Sigmoid colon (tissue), 7 donors: Measurements from ENCODE around the gene CSNK1D. TPM values are rescaled to one million over a fixed set of nuclear protein-coding genes. Genes with fewer than 3 reads are reported as not detected.

Experiments used
- DNase-seq: peaks from one replicate; pipeline ENCODE4 v3.0.0-alpha.2; 2019
- H3K27ac ChIP-seq, 4 donors: fragments of 200-600 bp; sonication (generic); one replicate each; pipeline ENCODE4 v1.5.1; 2016 to 2019; ENCODE audit warnings: mild to moderate bottlenecking in 1 of 4
- H3K27me3 ChIP-seq, 3 donors: fragments of 200-600 bp; sonication (generic); one replicate each; pipeline ENCODE4 v1.5.1; 2019; ENCODE audit warnings: mild to moderate bottlenecking in 1 of 3
- H3K36me3 ChIP-seq, 4 donors: fragments of 200-600 bp; sonication (generic); one replicate each; pipeline ENCODE4 v1.5.1; 2016 to 2019
- H3K4me1 ChIP-seq, 4 donors: fragments of 200-600 bp; sonication (generic); one replicate each; pipeline ENCODE4 v1.5.1; 2017 to 2019
- H3K4me3 ChIP-seq, 4 donors: fragments of 200-600 bp; sonication (generic); one replicate each; pipeline ENCODE4 v1.5.1; 2017 to 2019; ENCODE audit warnings: mild to moderate bottlenecking in 2 of 4, moderate library complexity in 1 of 4
- H3K9me3 ChIP-seq, 4 donors: fragments of 200-600 bp in 3 of 4; sonication (generic) in 3 of 4; one replicate each; pipeline versions ENCODE4 v1.5.1 to v1.6.1; 2013 to 2019
- CTCF ChIP-seq, 4 experiments: fragments of 450-650 bp in 3 of 4; fragments of 200-600 bp in 1 of 4; IDR thresholded peaks; one replicate each; pipeline ENCODE4 v1.5.1; 2016 to 2019; ENCODE audit warnings: antibody characterized with exemption in 4 of 4, mild to moderate bottlenecking in 3 of 4, moderate library complexity in 2 of 4
- EP300 ChIP-seq, 4 donors: sonication (generic); formaldehyde crosslinking; IDR thresholded peaks; one replicate each; pipeline ENCODE4 v1.6.1; 2017; ENCODE audit warnings: antibody characterized with exemption in 4 of 4
- POLR2A ChIP-seq, 2 donors: fragments of 450-650 bp; IDR thresholded peaks; one replicate each; pipeline ENCODE4 v1.6.1; 2016; ENCODE audit warnings: antibody characterized with exemption in 2 of 2, mild to moderate bottlenecking in 2 of 2, moderate library complexity in 2 of 2
- POLR2AphosphoS5 ChIP-seq, 4 donors: sonication (generic); formaldehyde crosslinking; IDR thresholded peaks; one replicate each; pipeline ENCODE4 v1.6.1; 2017; ENCODE audit warnings: antibody characterized with exemption in 4 of 4
- WGBS, 2 donors: extraction: QIAGEN DNeasy Blood & Tissue Kit; methylation state at CpG; one replicate each; pipeline ENCODE4 v1.1.7; 2013; 5-methylcytosine and 5-hydroxymethylcytosine counted together
- intact Hi-C: fragments of 100-400 bp; cut with DNase I; formaldehyde crosslinking; loops from one replicate; pipeline ENCODE4 v1.15.1; 2023
- polyA plus RNA-seq, 3 donors: library from polyadenylated mRNA; stranded (reverse); fragments of 200-250 nt; gene quantifications; one replicate each; pipeline ENCODE4 v1.2.3, GENCODE V29; 2013
- total RNA-seq, 4 donors: library from RNA; depleted of rRNA; stranded (reverse); fragments of >200 nt; gene quantifications; one replicate each; pipeline ENCODE4 v1.1.0, GENCODE V29; 2016
- donor health status: healthy with polysubstance abuse.
- donor health status: Bipolar disorder and iron deficiency.
- donor health status: healthy.

CSNK1D gene
- total and polyA plus RNA-seq, 7 donors, result 45.1 to 142 (median 55.9) TPM

- DNase-seq, result peak; percentile 69
- intact Hi-C loops, result no loop called here
- Histone ChIP-seq H3K27ac (peak overlapping the region in 3 of 4 donors; percentile 86 to 90 (median 86)), H3K4me3 (no peak overlapping the region), H3K27me3 (no peaks in the 10 kb centered on the region), H3K36me3 (peaks cover 30 to 68% (median 40%) of the 10 kb centered on the region in 4 donors), H3K9me3 (no peaks in the 10 kb centered on the region), H3K4me1 (peaks cover 0 to 88% (median 81%) of the 10 kb centered on the region in 4 donors)
- whole genome bisulfite sequencing, 2 donors, result 77 to 86% methylated on average over 39 of the region's 39 CpGs
- TF ChIP-seq CTCF (IDR thresholded peaks at IDR 0.05), result peak; percentile 44 to 66 (median 56)
- no peak for TF ChIP-seq POLR2A (IDR thresholded peaks at IDR 0.05)
- TF ChIP-seq POLR2AphosphoS5 (IDR thresholded peaks at IDR 0.05), result no peak
- TF ChIP-seq EP300 (IDR thresholded peaks at IDR 0.05), result no peak
Observed at GRCh38 chr17:82244413-82245133, 28.9 kb downstream of the CSNK1D start.

DNA sequence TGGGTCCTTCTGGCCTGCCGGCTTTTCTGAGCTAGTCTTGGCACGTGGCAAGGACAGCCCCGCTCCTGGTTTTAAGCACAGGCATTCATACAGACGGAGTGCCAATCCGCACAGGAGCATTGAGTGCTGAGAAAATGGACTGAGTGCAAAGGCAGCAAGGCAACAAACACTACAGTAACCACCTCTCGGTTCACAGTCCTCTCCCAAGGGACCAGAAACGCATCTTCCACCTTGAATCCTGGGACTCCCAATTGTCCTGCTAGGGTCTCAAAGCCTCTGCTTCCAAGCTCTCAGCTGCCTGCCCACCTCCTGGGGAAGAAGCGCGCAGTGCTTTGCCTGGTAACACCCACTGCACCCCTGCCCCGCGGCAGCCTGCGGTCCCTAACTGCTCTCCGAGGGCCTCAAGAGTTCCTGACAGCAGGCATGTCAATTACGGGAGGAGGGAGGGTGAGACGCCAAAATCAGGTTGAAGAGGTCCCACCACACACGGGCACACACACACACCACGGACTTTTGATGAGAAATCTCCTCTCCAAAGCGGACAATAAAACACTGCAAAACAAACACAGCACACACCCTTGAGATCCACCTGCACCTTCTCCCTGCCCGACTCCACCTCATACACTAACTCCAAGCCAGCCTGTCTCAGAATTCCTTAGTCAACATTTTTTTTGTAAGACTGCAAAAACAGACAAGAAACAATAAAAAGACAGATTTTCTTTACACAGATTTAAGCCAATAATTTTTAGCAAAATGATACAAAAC is 29.7 kb downstream of the CSNK1D start:
- peaks cover 23 to 68% (median 34%) of the 10 kb centered on the region in 4 donors for H3K36me3 ChIP-seq
- H3K27me3 ChIP-seq, result no peaks in the 10 kb centered on the region
- peaks cover 0 to 95% (median 89%) of the 10 kb centered on the region in 4 donors for H3K4me1 ChIP-seq
- H3K4me3 ChIP-seq, result no peak overlapping the region
- peak overlapping the region; percentile 81 to 90 (median 86) for H3K27ac ChIP-seq
- intact Hi-C loops, result no loop called here
- TF ChIP-seq POLR2AphosphoS5 (IDR thresholded peaks at IDR 0.05) (no peak), CTCF (IDR thresholded peaks at IDR 0.05) (no peak), POLR2A (IDR thresholded peaks at IDR 0.05) (no peak), EP300 (IDR thresholded peaks at IDR 0.05) (no peak)
- no peaks in the 10 kb centered on the region for H3K9me3 ChIP-seq
- 63 to 88% methylated on average over 19 of the region's 19 CpGs for WGBS, 2 donors
- DNase-seq, result peak; percentile 53

- peaks cover 16 to 62% (median 26%) of the 10 kb centered on the region in 4 donors for H3K36me3 ChIP-seq
- H3K27me3 ChIP-seq, result no peaks in the 10 kb centered on the region
- peak; percentile 95 for DNase-seq
- 72 to 78% methylated on average over 29 of the region's 29 CpGs for WGBS, 2 donors
- no peaks in the 10 kb centered on the region for H3K9me3 ChIP-seq
- H3K4me3 ChIP-seq, result no peak overlapping the region
- TF ChIP-seq POLR2AphosphoS5 (IDR thresholded peaks at IDR 0.05) (peak; percentile 35 to 69 (median 54)), POLR2A (IDR thresholded peaks at IDR 0.05) (no peak), CTCF (IDR thresholded peaks at IDR 0.05) (no peak), EP300 (IDR thresholded peaks at IDR 0.05) (no peak)
- intact Hi-C loops, result no loop called here
- H3K4me1 ChIP-seq, result peaks cover 0 to 98% (median 92%) of the 10 kb centered on the region in 4 donors
- peak overlapping the region; percentile 81 to 90 (median 86) for H3K27ac ChIP-seq
Observed at GRCh38 chr17:82242977-82243647, 30.4 kb downstream of the CSNK1D start.

DNA sequence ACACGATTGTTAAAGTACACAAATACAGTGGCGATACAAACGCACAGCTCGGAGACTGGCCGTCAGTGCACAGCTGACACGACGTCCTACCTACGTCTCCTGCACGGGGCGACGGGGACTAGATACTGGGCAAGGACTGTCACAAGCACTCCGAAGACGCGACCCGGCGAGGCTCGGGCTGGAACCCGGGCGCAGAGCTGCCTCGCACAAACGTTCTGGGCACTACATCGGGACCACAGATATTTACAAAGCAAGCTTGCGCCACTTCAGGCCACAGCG is 30.9 kb downstream of the CSNK1D start:
- Histone ChIP-seq H3K4me3 (no peak overlapping the region), H3K27me3 (no peaks in the 10 kb centered on the region), H3K27ac (peak overlapping the region; percentile 81 to 90 (median 86)), H3K4me1 (peaks cover 0 to 98% (median 92%) of the 10 kb centered on the region in 4 donors), H3K36me3 (peaks cover 14 to 62% (median 22%) of the 10 kb centered on the region in 4 donors), H3K9me3 (no peaks in the 10 kb centered on the region)
- no peak for TF ChIP-seq CTCF (IDR thresholded peaks at IDR 0.05)
- no peak for TF ChIP-seq EP300 (IDR thresholded peaks at IDR 0.05)
- no peak for TF ChIP-seq POLR2AphosphoS5 (IDR thresholded peaks at IDR 0.05)
- TF ChIP-seq POLR2A (IDR thresholded peaks at IDR 0.05), result no peak
- WGBS, 2 donors, result 79 to 86% methylated on average over 24 of the region's 24 CpGs
- peak; percentile 69 for DNase-seq
- intact Hi-C loops, result no loop called here
